Retinal pigment epithelial cell (primary cell): ENCODE results near the gene LAMA1.

ENCODE experiments used
- DNase-seq: peaks from one replicate; pipeline ENCODE4 v3.0.0-alpha.2; 2010; ENCODE audit warnings: low read depth
- H3K4me3 ChIP-seq: 2 replicates; pipeline ENCODE4 v1.5.1; 2011; ENCODE audit warnings: mild to moderate bottlenecking, low read length, control low read depth, moderate library complexity
- TF ChIP-seq, protein P1 (sequence below): conservative IDR thresholded peaks from 2 replicates; pipeline ENCODE4 v1.5.1; 2011; ENCODE audit warnings: low read depth, low read length, control low read depth, inconsistent platforms

The LAMA1 gene

DNA sequence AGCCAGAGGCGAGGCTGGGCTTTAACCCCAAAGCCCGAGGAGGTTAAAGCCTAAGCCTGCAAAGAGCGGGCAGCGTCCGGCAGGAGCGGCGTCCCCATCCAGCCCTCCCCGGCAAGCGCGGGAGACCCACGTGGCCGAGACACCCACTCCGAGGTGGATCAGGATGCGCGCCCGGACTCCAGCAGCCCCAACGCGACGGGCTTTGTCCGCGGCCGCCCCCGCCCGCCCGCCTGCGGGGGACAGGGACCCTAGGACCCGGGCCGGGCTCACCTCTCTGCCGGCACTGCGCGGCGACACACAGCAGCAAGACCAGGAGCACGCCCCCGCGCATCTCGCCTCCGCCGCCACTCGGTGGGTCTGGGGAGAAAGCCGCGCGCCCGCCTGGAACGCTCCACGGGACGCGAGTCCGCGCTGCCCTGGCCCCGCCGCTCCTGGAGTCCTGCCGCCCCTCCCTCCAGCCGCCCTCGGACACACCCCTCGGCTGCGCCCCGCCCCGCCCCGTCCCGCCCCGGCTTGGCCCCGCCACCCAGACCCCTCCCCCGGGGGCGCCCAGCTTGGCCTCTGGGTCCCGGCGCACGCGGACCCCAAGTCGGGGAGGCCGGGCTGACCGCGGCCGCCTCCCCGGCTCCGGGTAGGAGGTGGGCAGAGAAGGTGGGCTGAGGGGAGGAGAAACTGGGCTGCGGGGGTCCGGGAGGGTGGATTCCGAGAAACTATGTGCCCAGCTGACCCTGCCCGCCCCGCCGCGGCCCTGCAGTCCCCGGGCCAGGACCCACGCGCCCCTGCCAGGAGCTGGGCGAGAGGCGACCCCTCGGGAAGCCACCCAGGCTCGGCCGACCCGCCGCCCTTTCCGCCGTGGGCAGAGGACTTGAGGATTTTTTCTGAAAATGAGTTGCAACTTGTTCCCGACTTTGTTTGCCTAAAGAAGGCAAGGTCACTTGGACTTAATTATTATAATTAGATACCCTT is at the start of gene LAMA1:
Gene LAMA1, minus strand, starts transcription at position 408 of the 966 bp plus-strand sequence. Its CDS starts 77 bp downstream, at position 331.
- DNase-seq = no peak
- H3K4me3 ChIP-seq = peak within 1 kb of the TSS; percentile 66

DNA sequence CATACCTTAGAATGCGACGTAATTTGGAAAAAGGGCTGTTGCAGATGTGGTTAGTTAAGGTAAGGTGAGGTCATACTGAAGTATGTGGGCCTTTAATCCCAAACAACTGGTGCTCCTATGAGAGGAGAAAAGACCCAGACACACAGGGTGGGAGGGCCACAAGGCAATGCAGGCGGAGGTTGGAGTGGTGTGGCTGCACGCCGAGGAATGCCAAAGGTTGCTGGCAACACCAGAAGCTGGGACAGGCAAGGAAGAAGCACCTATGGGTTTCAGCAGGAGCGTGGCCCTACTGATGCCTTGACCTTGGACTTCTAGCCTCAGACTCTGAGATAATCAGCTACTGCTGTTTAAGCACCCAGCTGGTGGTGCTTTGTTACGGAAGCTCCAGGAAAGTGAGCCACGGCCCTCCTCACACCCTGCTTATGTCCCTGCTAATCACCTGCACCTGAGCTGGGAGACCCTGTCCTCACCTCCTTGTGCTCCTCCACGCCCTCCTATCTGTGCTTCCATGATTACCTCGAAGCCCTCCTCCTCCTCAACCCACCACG is 48.3 kb upstream of the LAMA1 start:
- TF ChIP-seq, protein P1, sequence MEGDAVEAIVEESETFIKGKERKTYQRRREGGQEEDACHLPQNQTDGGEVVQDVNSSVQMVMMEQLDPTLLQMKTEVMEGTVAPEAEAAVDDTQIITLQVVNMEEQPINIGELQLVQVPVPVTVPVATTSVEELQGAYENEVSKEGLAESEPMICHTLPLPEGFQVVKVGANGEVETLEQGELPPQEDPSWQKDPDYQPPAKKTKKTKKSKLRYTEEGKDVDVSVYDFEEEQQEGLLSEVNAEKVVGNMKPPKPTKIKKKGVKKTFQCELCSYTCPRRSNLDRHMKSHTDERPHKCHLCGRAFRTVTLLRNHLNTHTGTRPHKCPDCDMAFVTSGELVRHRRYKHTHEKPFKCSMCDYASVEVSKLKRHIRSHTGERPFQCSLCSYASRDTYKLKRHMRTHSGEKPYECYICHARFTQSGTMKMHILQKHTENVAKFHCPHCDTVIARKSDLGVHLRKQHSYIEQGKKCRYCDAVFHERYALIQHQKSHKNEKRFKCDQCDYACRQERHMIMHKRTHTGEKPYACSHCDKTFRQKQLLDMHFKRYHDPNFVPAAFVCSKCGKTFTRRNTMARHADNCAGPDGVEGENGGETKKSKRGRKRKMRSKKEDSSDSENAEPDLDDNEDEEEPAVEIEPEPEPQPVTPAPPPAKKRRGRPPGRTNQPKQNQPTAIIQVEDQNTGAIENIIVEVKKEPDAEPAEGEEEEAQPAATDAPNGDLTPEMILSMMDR = no peak
- DNase-seq = no peak

More for the DNA sequence above, at the start of gene LAMA1:
- TF ChIP-seq, protein P1 = no peak

DNA sequence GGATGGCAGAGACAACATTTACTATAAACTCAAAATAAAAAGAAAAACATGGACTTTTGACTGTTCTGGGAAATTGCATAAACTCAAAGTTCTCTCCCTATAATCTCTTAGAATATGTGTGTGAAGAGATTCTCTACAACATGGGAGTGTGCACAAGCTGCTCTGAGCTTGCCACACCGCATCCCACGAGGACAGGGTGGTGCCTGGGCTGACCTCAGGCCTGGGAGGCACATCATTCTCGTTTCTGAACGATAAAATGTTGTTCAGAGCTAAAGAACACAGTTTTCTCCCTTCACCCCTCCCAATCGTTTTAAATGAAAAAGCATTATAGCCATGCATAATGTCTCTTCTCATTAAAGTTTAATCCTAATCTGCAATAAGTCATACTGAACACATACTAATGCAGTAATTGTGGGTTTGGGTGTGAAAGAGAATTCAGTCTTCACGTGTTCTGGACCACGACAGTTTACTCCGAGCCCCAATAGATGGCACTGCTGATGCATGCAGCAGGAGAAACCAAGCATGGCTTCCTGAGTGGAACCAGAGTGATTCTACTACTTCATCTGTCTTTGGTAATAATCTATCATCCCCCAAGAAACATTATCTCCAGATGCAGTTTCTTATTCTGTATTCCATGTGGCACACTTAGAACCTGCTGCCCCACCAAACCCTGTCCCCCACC is 46.9 kb upstream of the LAMA1 start:
- TF ChIP-seq, protein P1 = peak; percentile 54
- no peak for DNase-seq

More for the DNA sequence above, 48.3 kb upstream of the LAMA1 start:
- H3K4me3 ChIP-seq = no peak overlapping the region

DNA sequence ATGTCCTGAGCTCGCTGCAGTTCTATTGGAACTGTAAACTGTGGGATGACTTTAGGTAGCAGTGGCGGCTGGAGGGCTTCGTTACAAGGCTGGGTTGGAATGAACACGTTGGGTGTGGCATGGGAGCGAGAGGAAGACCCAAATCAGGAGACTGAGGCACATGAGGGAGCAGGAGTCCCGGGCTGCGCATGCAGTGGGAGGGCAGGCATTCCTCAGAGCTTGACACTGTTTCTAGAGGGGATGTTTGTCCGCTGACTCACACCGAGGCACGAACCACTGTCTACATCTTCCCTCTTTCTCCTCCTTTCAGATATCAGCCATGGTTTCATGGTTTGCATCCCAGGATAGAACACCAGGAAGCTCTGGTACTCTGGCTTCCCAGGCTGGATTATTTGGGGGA is 40.6 kb upstream of the LAMA1 start:
- no peak overlapping the region for H3K4me3 ChIP-seq
- TF ChIP-seq, protein P1 = no peak
- no peak for DNase-seq

More for the DNA sequence above, 46.9 kb upstream of the LAMA1 start:
- no peak overlapping the region for H3K4me3 ChIP-seq

DNA sequence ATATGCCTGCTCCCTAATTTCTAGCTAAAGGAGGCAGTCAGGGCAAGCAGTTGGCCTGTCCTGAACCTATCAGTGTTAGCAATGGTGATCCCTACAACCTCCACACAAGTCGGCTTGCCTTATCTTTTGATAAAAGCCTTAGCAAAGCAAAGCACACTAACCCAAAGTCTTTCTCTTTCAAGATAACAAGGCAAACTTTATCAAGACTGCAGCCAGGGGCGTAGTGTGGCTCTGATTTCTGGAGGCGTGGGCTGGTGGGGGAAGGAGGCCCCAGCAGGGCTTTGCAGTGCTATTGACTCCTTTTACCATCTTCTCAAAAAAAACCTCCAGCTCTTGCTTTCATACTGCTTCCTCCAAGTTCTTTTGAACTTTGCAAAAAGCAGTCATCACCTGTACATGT is 40.2 kb upstream of the LAMA1 start:
- DNase-seq = no peak

DNA sequence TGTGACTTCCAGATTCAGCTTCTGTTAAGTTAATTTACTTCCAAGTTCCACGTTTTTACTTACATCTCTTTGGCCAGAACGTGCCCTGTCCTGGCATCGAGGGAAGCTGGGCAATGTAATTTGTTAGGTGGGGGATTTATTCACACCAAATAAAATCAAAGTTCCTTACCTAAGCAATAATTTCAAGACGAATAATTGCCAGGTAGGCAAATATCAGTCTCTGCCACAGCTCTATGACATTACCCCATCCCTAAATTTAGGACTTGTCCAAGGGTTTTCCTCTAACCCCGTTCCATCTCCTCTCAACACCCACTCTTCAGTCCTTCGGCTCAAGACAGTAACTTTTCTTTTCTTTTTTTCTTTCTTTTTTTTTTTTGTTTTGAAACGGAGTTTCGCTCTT is 38.3 kb upstream of the LAMA1 start:
- TF ChIP-seq, protein P1 = no peak
- DNase-seq = no peak
- no peak overlapping the region for H3K4me3 ChIP-seq

More for the DNA sequence above, 40.2 kb upstream of the LAMA1 start:
- no peak overlapping the region for H3K4me3 ChIP-seq
- TF ChIP-seq, protein P1 = no peak
